T-helper 1 cell (primary cell): ENCODE measurements around the gene PFKFB4.

ENCODE experiments used
- DNase-seq, 5 donors: peaks; one replicate each; pipeline ENCODE4 v3.0.0-alpha.2; 2012 to 2020
- total RNA-seq, 4 donors: gene quantifications; one replicate each; lab custom pipeline; 2026; lab: John Stamatoyannopoulos, UW

The PFKFB4 gene
- total RNA-seq = 1.9 to 3.9 (median 3.1) reads per million in 4 donors

- DNase-seq = peak; percentile 98 to 99 (median 99)
These were observed at the start of gene PFKFB4 for GRCh38 chr3:48556796-48557626. Gene PFKFB4 (minus strand): TSS chr3:48556803. CDS start chr3:48556777, 26 bp downstream.

GRCh38 chr3:48601622-48601994, 45.0 kb upstream of the PFKFB4 start:
- DNase-seq = no peak

GRCh38 chr3:48600711-48601621, 44.4 kb upstream of the PFKFB4 start:
- DNase-seq = no peak

GRCh38 chr3:48599509-48600285, 43.1 kb upstream of the PFKFB4 start:
- no peak for DNase-seq

- DNase-seq = no peak
These were observed 42.5 kb upstream of the PFKFB4 start for GRCh38 chr3:48599077-48599501.

GRCh38 chr3:48598323-48599076, 41.9 kb upstream of the PFKFB4 start:
- no peak for DNase-seq

- no peak for DNase-seq
These were observed 40.8 kb upstream of the PFKFB4 start for GRCh38 chr3:48597408-48597800.

- DNase-seq = no peak
These were observed 40.2 kb upstream of the PFKFB4 start for GRCh38 chr3:48596676-48597407.

- no peak for DNase-seq
These were observed 39.6 kb upstream of the PFKFB4 start for GRCh38 chr3:48596157-48596556.

- no peak for DNase-seq
These were observed 39.0 kb upstream of the PFKFB4 start for GRCh38 chr3:48595526-48596121.

- DNase-seq = no peak
These were observed 38.5 kb upstream of the PFKFB4 start, which contains the start of gene COL7A1 for GRCh38 chr3:48595075-48595525. Gene COL7A1 (minus strand): TSS chr3:48595329. CDS start chr3:48595159, 170 bp downstream.

GRCh38 chr3:48594417-48595049, 37.9 kb upstream of the PFKFB4 start:
- DNase-seq = no peak

- DNase-seq = no peak
These were observed 36.7 kb upstream of the PFKFB4 start for GRCh38 chr3:48593337-48593736.

- DNase-seq = no peak
These were observed 36.0 kb upstream of the PFKFB4 start for GRCh38 chr3:48592519-48593087.

- DNase-seq = no peak
These were observed 35.4 kb upstream of the PFKFB4 start for GRCh38 chr3:48591886-48592518.

- DNase-seq = no peak
These were observed 34.8 kb upstream of the PFKFB4 start for GRCh38 chr3:48591436-48591835.

GRCh38 chr3:48588230-48588629, 31.6 kb upstream of the PFKFB4 start:
- DNase-seq = no peak

- DNase-seq = no peak
These were observed 31.1 kb upstream of the PFKFB4 start for GRCh38 chr3:48587686-48588085.

- DNase-seq = no peak
These were observed 28.8 kb upstream of the PFKFB4 start for GRCh38 chr3:48585411-48585810.
